Neural crest cell (in vitro differentiated cells): ENCODE data around the gene CEP162. TPM values are rescaled to one million over a fixed set of nuclear protein-coding genes. Genes with fewer than 3 reads are reported as not detected.

ENCODE experiments used
- DNase-seq: peaks from one replicate; pipeline ENCODE4 v3.0.0; 2021; ENCODE audit warnings: low read depth, mixed read lengths, low spot score
- H3K27ac Mint-ChIP-seq: one replicate; pipeline ENCODE4 v1.8.0; 2021; ENCODE audit warnings: mild to moderate bottlenecking, mixed read lengths; ENCODE audit not compliant: unreplicated experiment
- H3K27me3 Mint-ChIP-seq: 2 replicates; pipeline ENCODE4 v1.8.0; 2021; ENCODE audit warnings: low read depth, mild to moderate bottlenecking, mixed read lengths
- H3K36me3 Mint-ChIP-seq: 2 replicates; pipeline ENCODE4 v1.8.0; 2021; ENCODE audit warnings: low read depth, mild to moderate bottlenecking, mixed read lengths
- H3K4me1 Mint-ChIP-seq: 2 replicates; pipeline ENCODE4 v1.8.0; 2021; ENCODE audit warnings: mixed read lengths
- H3K4me3 Mint-ChIP-seq: one replicate; pipeline ENCODE4 v1.8.0; 2021; ENCODE audit warnings: mild to moderate bottlenecking, mixed read lengths
- H3K9me3 Mint-ChIP-seq: 2 replicates; pipeline ENCODE4 v1.8.0; 2021; ENCODE audit warnings: mixed read lengths
- CTCF ChIP-seq: fragments of 200-600 bp; sonication (generic); conservative IDR thresholded peaks from 2 replicates; pipeline ENCODE4 v1.5.0; 2021; ENCODE audit warnings: antibody characterized with exemption, mild to moderate bottlenecking
- long read RNA-seq: library from polyadenylated mRNA; unstranded; transcript quantifications from one replicate; pipeline ENCODE4 v2.0.0, GENCODE V29; 2020
- total RNA-seq: library from RNA; stranded (reverse); gene quantifications from 2 replicates; pipeline ENCODE4 v1.2.1, GENCODE V29; 2021

Gene CEP162
- 19.4 and 20.6 TPM in 2 replicates for total RNA-seq
- long read RNA-seq, partial matches to known transcripts = 56 of 70 reads
- long read RNA-seq, other reads (novel, unspliced or antisense) = 13 of 70 reads

GRCh38 chr6:84227434-84228197, at the start of gene CEP162:
Gene CEP162, minus strand, starts transcription at chr6:84227643. Its CDS starts 1,250 bp downstream, at chr6:84226393.
- Mint-ChIP-seq H3K27ac (peak within 1 kb of the TSS; percentile 96), H3K4me3 (peak within 1 kb of the TSS; percentile 98), H3K9me3 (no peaks in the 10 kb centered on the region), H3K4me1 (peaks cover 26% of the 10 kb centered on the region), H3K36me3 (no peaks in the 10 kb centered on the region), H3K27me3 (peaks cover 38% of the 10 kb centered on the region)
- TF ChIP-seq CTCF = peak; percentile 84
- DNase-seq = peak; percentile 82

- Mint-ChIP-seq H3K4me1 (no peaks in the 10 kb centered on the region), H3K9me3 (no peaks in the 10 kb centered on the region), H3K36me3 (no peaks in the 10 kb centered on the region), H3K4me3 (no peak overlapping the region), H3K27me3 (peaks cover 19% of the 10 kb centered on the region), H3K27ac (no peak overlapping the region)
- DNase-seq = no peak
- no peak for TF ChIP-seq CTCF
Observed at GRCh38 chr6:84274856-84275255, 47.4 kb upstream of the CEP162 start.

DNA sequence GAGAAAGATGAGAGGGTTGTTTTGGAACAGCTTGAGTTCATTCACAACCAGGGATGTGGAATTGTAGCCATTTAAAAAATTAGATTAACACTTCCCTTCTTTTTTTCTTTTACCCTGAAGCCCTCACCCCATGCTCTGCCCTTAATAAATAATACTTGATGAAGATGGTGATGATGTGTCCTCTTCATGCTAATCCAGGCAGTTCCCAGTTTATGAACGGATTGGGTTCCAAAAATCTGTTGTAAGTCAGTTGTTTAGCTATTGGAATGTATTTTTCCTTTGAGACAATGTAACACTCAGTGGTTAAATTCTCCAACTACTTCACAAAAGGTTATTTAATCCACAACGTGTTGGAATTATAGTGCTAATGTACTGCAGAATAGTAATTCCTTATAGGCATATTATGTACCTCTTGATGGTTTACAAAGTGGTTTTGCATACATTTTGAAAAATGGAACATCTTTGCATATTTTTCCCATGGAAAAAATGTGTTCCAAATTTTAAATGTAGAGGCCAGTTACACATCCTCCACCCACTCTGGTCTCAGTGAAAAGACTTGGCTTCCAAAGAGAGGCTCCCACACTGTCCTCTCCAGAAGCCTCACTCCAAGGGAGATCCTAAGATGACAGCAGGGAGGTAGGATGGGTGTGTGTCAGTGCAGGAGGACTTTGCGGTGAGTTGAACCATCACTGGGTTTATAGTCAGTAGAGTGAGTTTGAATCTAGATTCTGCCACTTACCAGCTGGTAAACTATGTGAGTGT, 45.8 kb upstream of the CEP162 start:
- Mint-ChIP-seq H3K27ac (no peak overlapping the region), H3K36me3 (no peaks in the 10 kb centered on the region), H3K4me1 (no peaks in the 10 kb centered on the region), H3K4me3 (no peak overlapping the region), H3K27me3 (peaks cover 19% of the 10 kb centered on the region), H3K9me3 (no peaks in the 10 kb centered on the region)
- no peak for TF ChIP-seq CTCF
- no peak for DNase-seq

DNA sequence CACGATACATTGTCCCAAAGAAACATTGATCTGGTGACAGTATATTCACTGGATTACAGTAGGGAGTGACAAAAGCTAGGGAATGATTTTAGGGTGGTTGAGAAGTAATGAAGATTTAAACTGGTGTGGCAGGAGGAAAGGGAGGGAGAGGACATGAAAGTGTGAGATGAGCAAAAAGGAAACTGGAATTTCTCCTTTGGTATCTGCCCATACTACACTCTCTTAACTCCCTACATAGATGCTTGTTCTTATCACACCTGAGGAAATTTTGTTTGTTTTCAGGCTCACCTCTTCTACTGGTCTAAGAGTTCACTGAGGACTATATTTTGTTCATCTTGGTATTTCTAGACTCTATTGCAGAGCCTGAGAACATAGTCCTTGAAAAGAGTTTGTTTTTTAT, 44.9 kb upstream of the CEP162 start:
- H3K4me1 Mint-ChIP-seq = no peaks in the 10 kb centered on the region
- no peaks in the 10 kb centered on the region for H3K36me3 Mint-ChIP-seq
- no peaks in the 10 kb centered on the region for H3K9me3 Mint-ChIP-seq
- H3K4me3 Mint-ChIP-seq = no peak overlapping the region
- H3K27ac Mint-ChIP-seq = no peak overlapping the region
- peaks cover 19% of the 10 kb centered on the region for H3K27me3 Mint-ChIP-seq
- TF ChIP-seq CTCF = no peak
- no peak for DNase-seq

- Mint-ChIP-seq H3K27me3 (peaks cover 14% of the 10 kb centered on the region), H3K4me1 (no peaks in the 10 kb centered on the region)
Observed at GRCh38 chr6:84271061-84271716, 43.7 kb upstream of the CEP162 start.

More at GRCh38 chr6:84271061-84271716, 43.7 kb upstream of the CEP162 start:
- no peak for TF ChIP-seq CTCF
- Mint-ChIP-seq H3K27ac (no peak overlapping the region), H3K36me3 (no peaks in the 10 kb centered on the region), H3K4me3 (no peak overlapping the region), H3K9me3 (no peaks in the 10 kb centered on the region)
- no peak for DNase-seq
